ENCODE measurements around the gene KIF6.
A peak's percentile ranks its signal among the peaks of the same experiment; 100 is the strongest.
"Not testable (repeated sequence)": the region's sequence is repeated elsewhere in the genome, so short reads cannot be mapped to it uniquely, and the experiment has no call there.

The KIF6 gene

DNA sequence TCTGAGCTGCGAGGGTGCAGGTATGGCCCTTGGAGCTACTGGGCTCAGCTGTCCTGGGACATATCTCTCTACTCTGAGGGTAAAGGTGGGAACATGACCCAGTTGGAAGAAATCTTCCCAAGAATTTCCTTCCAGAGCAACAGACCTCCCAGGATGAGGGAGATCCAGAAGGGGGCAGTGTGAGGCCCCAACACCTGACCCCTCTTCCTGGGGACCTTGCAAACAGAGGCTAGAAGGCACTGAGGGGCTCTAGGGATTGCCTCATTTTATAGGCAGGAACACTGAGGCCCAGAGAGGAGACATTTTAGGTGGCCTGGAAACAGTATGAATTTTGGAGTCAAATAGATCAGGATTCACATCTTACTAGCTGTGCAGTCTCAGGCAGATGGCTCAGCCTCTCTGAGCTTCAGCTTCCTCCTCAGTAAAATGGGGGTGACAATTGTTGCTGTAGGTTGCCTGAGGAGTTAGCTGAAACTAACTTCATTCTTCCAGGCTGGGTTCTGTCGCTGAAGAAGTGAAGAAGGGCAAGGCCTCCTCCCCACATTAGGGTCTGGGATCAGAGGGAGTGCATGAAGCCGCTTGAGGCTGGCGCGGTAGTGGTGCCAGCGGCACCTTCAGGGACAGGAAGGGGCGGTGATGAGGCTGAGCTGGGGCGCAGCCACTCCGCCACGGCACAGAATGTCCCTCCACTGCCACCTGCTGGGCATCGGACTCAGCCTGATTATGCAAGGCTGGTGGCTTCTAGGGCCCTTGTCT, 422.4 kb downstream of the KIF6 start:
- peak; percentile 90 for DNase-seq

DNA sequence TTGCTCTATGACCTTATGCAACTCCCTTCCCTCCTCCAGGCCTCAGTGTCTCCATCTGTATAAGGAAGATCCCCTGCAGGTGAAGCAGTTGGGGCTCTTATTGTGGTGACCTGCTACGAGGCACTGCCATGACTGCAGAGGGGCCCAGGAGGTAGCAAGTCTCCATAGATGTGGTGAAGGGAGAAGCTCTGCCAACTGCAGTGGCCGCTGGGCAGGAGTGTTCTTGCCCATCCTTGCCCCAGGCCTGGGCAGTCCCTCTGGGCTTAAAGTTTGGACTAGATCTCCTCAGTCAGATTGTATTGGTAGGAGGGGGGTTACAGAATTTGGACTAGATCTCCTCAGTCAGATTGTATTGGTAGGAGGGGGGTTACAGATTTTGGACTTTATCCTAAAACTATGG, 423.2 kb downstream of the KIF6 start:
- DNase-seq, result no peak

DNA sequence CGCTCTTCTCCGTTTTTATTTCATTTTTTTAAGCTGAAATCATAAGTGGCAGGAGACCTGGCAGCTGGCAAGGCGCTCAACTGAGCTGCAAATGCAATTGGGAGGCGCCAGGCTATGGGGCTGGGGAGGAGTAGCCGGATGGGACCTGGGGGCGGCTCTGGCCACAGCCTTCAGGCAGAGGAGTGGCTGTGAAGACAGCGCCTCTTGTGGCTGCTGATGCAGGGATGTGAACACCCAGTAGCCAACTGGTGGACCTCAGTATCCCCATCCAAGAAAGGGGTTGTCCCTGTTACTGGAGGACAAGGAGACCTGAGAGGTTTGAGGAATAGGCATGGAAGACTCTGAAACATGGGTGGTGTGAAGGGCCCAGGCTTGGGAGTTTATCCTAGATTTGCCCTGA, 423.6 kb downstream of the KIF6 start:
- no peak for DNase-seq

DNA sequence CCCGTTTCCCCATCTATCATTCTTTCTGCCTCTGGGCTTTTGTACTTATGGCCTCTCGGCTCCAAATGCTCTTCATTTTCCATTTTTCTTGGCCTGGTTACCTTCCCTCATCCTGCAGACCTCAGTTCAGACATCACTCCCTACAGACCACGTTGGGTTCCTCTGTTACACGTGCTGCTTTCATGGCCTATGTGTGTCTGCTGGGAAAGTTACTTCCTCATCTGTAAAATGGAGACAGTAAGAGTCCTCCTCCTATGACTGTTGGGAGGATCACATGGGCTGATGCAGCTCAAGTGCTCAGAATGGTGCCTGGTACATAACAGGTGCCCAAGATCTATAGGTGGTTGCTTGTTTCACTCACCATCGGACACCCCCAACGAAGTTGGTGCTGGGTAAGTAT, 424.5 kb downstream of the KIF6 start:
- no peak for DNase-seq

DNA sequence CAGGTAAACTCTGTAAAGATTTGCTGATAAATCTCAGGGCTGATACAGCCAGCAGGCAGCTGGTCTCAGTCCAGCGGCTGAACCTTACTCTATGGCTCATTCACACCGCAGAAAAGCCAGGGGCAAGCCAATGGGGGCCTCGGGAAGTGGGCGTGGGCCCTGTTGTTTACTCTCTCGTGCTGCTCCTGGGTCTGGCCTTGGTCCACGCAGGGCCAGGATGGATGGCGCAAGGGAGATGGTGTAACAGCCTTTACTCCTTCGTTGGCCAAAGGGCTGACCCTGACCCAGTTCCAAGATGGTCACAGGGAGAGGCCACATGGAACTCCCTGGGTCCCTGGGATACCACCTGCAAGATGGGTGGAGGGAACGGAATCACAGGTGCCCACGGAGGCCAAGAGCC, 427.1 kb downstream of the KIF6 start:
- DNase-seq, result no peak

DNA sequence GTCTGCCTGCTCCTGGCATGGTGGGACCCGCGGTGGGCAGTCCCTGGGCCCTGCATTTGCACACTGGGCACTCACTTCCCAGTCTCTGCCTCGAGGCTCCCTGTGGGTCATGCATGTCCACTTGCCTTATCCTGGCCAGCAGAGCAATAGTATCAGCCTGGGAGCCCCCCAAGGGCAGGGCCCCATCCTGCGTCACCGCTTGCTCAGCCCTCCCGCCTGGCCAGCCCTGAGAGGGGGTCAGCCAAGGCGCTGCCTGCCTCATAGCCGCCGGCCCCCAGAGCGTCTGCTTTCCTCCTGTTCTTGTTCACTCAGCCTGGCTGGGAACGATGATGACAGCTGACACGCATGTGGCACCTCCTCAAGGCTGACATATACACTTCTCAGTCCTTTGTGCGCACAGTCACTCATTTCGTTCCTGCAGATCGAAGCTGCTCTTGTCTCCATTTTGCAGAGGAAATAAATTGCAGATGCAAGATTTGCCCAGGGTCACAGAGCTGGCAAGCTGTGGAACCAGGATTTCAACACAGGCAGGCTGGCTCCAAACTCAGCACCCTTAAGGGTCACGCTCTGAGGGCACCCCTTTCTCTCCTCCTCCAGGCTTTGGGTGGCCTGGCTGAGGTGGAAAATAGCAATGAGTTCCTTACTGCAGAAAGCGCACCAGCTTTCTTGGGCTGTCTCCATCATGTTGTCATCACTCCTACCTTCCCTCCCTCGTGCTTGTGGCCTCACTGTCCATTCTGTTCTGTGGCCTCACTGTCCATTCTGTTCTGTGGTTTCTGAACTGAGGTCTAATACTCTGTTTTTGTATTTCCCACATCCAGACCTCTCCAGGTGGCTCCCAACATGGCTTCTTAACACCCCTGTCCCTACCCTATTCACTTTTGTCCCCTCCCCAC, 428.2 kb downstream of the KIF6 start:
- DNase-seq, result no peak

DNA sequence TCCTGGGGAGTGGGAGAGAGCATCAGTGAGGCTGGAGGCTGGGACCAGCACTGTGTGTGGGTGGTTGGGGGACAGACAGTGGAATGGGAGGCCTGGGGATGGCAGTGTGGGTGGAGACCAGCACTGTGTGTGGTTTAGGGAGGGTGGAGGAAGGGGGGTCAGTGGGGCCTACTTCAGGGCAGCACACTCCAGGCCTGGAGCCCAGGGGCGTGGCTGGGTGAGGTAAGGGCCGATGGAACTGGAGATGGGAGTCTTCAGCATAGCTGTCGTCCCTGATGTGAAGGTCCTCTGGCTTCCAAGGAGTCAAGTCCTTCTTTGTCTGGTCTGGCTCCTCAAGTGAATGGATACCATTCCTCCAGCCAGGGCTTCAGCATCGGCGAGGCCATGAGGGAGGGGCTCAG, 429.6 kb downstream of the KIF6 start:
- DNase-seq, result no peak

DNA sequence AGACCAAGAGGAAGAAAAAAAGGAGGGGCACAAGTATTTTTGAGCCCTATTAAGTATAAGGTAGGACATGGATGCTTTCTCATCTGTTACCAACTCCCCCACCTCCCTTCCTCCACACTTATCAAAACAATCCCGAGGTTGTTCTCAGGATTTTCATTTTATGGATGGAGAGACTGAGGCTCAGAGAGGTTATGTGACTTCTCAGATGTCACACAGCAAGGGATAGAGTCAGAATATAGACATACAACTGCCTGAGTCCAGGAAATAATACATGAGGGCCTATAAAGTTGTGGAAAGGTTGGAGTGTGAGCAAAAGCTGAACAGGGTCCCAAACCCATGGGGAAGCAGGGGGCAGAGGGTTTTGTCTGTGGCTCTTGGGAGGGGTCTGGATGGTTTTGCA, 430.3 kb downstream of the KIF6 start:
- DNase-seq, result no peak

DNA sequence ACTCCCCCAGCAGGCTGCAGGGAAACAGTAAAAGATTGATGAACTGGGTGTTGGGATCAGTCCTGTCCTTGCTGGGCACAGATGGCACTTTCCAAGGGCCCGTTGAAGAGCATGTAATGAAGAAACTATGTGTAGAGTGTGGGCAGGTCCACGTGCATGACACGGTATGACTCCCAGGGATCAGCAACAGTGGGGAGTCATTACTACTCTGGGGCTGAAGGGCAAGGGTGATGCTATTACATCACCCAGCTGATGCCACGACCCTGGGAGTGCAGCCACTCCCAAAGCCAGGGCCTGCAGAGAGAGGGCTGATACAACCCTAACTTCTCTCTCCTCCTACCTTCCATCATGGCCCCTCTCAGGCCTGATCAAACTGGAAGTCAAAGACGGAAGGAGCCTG, 431.1 kb downstream of the KIF6 start:
- no peak for DNase-seq

DNA sequence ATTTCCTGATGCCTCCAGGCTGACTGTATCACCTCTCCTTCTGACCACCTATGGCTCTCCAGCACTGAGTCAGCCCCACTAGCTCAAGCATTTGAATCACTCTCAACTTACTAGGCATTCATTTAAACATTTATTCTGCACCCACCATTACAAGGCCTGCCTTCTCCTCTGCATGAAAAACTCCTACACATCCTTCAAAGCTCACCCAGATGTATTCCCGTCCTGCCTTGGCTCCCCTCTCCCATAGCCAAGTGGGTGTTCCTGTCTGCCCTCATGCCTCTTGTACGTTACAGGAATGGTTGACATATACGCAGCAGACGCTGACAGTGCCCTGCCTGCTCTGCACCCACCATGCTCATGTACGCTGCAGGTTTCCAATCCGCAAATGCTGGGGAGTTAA, 432.6 kb downstream of the KIF6 start:
- DNase-seq, result no peak

DNA sequence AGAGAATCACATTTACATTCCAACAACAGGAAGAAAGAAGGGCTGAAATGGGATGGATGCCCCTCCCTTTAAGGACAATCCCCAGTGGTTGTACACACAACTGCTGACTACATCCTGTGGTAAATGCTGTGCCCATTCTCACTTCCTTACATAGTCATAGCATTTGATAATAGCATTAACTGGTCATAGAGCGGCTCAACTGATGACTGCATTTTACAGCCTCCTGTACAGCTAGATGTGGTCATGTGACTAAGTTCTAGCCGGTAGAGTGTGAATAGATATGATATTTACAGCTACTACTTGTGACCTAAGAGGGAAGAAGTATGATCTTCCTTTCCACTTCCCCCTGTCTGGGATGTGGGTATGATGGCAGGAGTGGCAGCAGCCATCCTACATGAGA, 435.7 kb downstream of the KIF6 start:
- DNase-seq, result no peak

DNA sequence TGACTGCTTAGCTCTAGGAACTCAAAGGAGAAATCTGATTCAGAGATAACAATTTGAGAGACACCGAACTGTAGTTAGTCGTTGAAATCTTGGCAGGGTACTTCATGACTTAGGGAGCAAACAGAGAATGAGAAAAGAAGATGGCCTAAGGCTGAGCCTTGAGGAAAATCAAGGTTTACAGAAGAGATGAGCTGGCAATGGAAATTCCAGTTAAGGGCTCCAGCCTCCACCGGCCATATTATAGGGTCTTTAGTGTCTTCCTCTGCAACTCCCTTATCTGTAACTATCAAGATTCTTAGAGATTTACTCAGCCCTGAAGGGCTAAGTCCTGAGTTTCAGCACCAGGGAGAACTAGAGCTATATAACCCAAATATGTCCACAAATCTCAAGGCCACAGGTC, 437.6 kb downstream of the KIF6 start:
- DNase-seq, result no peak

DNA sequence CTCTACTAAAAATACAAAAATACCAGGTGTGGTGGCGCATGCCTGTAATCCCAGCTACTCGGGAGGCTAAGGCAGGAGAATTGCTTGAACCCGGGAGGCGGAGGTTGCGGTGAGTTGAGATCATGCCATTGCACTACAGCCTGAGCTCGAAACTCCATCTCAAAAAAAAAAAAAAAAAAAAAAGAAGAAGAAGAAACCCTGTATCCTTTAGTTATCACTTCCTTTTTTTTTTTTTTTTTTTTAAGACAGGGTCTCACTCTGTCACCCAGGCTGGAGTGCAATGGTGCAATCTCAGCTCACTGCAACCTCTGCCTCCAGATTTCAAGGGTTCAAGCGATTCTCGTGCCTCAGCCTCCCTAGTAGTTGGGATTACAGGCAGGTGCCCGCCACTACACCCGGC, 438.6 kb downstream of the KIF6 start:
- not testable (repeated sequence) for DNase-seq

DNA sequence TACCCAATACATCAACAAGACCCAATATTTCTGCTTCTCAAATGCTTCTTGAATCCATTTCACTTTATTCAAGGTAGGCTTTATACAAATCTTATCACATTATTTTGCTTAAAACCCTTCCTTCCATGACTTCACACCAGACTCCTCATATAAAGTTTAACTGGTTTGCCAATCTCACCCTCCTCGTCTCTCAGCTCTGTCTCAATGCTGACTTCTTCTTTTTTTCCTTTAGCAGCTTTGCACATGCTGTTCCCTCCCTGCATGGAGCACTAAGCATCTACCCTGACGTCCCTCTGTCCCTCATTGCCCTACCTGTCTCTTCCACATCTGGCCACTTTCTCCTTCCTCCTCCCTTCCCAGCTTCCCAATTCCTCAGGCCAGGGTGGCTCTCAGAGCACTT, 442.4 kb downstream of the KIF6 start:
- DNase-seq, result no peak

DNA sequence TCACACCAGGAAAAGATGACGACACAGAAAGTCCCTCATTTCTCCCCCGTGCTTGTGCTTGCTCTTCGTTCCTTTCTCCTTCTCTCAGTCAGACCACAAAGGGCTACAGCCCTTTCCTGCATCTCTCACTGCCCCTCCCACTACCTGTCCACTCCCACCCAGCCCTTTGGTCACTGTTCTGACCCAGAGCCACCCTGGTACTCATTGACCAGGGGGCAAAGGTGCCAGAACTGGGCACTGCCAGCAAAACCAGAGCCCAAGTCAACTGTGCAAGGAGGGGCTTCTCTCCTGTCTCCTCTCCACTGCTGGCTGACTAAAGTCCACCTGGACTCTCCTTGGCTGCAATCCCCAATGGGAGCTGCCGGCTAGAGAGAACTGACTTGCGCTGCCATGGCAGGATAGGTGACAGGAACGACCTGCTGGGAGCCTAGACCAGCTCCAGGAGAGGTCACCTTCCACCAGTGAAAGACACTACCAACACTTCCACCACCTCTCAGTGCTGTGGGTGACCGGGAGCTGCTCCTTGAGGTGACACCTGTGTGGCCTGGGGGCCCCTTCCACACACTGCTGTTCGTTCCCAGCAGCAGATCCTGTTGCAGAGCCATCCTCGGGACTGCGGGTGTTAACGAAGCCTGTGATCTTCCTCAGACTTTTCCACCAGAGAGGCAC, 443.8 kb downstream of the KIF6 start:
- no peak for DNase-seq

DNA sequence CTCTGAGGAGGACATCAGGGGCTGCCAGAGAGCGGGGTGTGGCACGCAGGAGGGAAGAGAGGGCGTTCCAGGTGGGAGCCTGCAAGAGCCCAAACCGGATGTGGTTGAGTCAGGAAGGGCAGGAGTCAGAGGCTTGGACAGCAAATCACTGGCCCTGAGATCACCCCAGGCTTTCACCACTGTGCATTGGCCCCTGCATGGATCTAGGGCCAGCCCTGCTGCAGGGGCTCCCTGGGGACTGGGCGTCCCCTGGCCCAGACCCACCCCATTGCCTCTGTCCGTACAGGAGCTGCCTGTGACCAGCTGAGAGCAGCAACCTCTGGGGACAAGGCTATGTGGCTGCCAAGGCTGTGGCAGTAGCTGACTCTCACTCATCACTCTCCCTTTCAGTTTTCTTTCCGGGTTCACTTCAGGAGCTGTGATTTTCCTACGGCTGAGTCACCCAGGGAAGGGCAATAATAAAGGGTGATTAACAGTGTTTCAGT, 444.9 kb downstream of the KIF6 start:
- DNase-seq, result no peak
